ENCODE measurements around the gene GASK1A.

The GASK1A gene

DNA sequence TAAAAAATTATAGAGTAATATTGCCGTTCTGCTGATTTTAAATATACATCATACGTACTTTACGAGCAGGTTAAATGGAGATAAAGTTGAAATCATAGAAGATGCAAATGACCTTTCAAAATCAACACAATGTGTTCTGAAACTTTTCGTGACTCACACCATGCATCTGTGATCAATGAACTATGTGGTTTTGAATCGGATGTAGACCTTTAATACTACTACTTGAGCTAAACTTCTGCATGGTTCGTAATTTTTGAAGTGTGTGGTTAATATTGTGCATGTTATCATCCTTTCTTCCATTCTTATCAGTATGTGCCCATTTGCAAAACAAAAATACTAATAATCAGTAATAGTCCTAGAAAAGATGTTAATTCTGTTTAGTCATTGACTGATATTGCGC is 58.9 kb downstream of the GASK1A start:
- TF ChIP-seq EZH2 (IDR thresholded peaks at IDR 0.05; ENCODE audit: borderline replicate concordance, low read depth, low read length, severe bottlenecking) = no peak
- TF ChIP-seq, protein P1, sequence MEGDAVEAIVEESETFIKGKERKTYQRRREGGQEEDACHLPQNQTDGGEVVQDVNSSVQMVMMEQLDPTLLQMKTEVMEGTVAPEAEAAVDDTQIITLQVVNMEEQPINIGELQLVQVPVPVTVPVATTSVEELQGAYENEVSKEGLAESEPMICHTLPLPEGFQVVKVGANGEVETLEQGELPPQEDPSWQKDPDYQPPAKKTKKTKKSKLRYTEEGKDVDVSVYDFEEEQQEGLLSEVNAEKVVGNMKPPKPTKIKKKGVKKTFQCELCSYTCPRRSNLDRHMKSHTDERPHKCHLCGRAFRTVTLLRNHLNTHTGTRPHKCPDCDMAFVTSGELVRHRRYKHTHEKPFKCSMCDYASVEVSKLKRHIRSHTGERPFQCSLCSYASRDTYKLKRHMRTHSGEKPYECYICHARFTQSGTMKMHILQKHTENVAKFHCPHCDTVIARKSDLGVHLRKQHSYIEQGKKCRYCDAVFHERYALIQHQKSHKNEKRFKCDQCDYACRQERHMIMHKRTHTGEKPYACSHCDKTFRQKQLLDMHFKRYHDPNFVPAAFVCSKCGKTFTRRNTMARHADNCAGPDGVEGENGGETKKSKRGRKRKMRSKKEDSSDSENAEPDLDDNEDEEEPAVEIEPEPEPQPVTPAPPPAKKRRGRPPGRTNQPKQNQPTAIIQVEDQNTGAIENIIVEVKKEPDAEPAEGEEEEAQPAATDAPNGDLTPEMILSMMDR (IDR thresholded peaks at IDR 0.05; ENCODE audit: borderline replicate concordance, extremely low read depth, low read length, poor library complexity, severe bottlenecking) = no peak
- H3K79me2 ChIP-seq (ENCODE audit: insufficient read depth, low read length) = no peaks in the 10 kb centered on the region
- no peak for DNase-seq
- no peaks in the 10 kb centered on the region for H3K9me3 ChIP-seq (ENCODE audit: insufficient read depth, low read length, severe bottlenecking)
- H3K27me3 ChIP-seq (ENCODE audit: insufficient read depth, low read length, poor library complexity) = no peaks in the 10 kb centered on the region
- H2AFZ ChIP-seq (ENCODE audit: low read depth, low read length) = no peak overlapping the region
- H3K4me2 ChIP-seq (ENCODE audit: insufficient read depth, low read length) = no peak overlapping the region
- no peaks in the 10 kb centered on the region for H4K20me1 ChIP-seq (ENCODE audit: insufficient read depth, low read length)
- no peaks in the 10 kb centered on the region for H3K36me3 ChIP-seq (ENCODE audit: insufficient read depth, low read length)
- no peak overlapping the region for H3K4me3 ChIP-seq (ENCODE audit: low read depth in 1 of 2, low read length in 2 of 2)
- H3K9ac ChIP-seq (ENCODE audit: low read depth, low read length) = no peak overlapping the region
- no peaks in the 10 kb centered on the region for H3K4me1 ChIP-seq (ENCODE audit: insufficient read depth, low read length)
- H3K27ac ChIP-seq (ENCODE audit: low read length) = no peak overlapping the region
- no peak for ATAC-seq (ENCODE audit: insufficient read depth, low read depth)

DNA sequence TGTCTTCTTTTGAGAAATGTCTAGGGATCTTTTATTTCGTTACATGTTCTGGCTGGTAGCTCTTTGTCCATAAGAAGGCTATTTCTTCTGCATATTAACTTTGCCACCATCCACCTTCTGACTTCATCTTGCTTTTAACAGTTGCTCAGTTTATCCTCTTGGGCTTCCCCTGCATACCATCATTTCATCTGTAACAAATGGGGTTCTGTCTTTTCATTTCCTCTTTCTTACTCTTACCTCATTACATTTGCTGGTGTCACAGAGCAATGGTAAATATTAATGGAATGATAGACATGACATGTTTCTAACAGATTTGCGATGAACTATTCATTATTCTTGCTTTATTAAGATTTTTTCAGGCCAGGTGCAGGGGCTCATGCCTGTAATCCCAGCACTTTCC is 62.4 kb downstream of the GASK1A start:
- TF ChIP-seq EZH2 (IDR thresholded peaks at IDR 0.05; ENCODE audit: borderline replicate concordance, low read depth, low read length, severe bottlenecking) = no peak
- TF ChIP-seq, protein P1 (IDR thresholded peaks at IDR 0.05; ENCODE audit: borderline replicate concordance, extremely low read depth, low read length, poor library complexity, severe bottlenecking) = no peak
- no peak overlapping the region for H3K27ac ChIP-seq (ENCODE audit: low read length)
- no peak for ATAC-seq (ENCODE audit: insufficient read depth, low read depth)
- no peak overlapping the region for H3K4me2 ChIP-seq (ENCODE audit: insufficient read depth, low read length)
- H3K4me3 ChIP-seq (ENCODE audit: low read depth in 1 of 2, low read length in 2 of 2) = no peak overlapping the region
- no peak for DNase-seq
- no peaks in the 10 kb centered on the region for H4K20me1 ChIP-seq (ENCODE audit: insufficient read depth, low read length)
- no peak overlapping the region for H3K9ac ChIP-seq (ENCODE audit: low read depth, low read length)
- H3K79me2 ChIP-seq (ENCODE audit: insufficient read depth, low read length) = no peaks in the 10 kb centered on the region
- no peaks in the 10 kb centered on the region for H3K27me3 ChIP-seq (ENCODE audit: insufficient read depth, low read length, poor library complexity)
- H2AFZ ChIP-seq (ENCODE audit: low read depth, low read length) = no peak overlapping the region
- no peaks in the 10 kb centered on the region for H3K36me3 ChIP-seq (ENCODE audit: insufficient read depth, low read length)
- H3K4me1 ChIP-seq (ENCODE audit: insufficient read depth, low read length) = no peaks in the 10 kb centered on the region
- peaks cover 17% of the 10 kb centered on the region for H3K9me3 ChIP-seq (ENCODE audit: insufficient read depth, low read length, severe bottlenecking)

DNA sequence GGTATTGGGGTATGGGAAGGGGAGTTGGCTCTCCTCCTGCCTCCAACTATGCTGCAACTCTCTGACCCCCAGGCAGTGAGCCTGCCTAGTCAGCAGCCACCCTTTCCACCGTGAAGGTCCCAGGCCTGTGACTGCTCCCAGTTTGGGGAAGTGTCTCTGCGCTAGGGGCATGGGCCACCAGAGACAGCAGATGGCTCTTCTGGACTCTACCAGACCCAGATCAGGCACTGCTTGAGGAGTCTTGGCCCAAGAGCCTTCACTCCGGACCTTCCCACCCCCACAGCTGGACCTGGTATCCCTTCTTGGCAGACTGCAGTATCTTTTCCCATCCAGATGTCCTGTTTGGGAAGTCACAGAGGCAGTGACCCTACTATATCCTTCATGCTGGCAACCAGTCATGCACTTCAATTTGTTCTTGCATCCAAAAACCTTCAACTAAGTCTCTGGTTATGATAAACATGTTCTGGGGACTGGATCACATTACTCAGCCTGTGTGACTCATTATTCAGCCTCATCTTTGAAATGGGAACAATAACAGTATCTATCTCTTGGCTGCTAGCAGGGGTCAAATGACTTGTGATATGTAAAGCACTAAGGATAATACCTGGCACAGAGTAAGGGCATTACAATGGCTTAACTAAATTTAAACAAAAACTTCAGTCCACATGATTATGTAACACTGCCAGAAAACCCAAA is 64.1 kb downstream of the GASK1A start:
- Histone ChIP-seq H2AFZ (ENCODE audit: low read depth, low read length) (no peak overlapping the region), H3K9me3 (ENCODE audit: insufficient read depth, low read length, severe bottlenecking) (peaks cover 26% of the 10 kb centered on the region), H3K36me3 (ENCODE audit: insufficient read depth, low read length) (no peaks in the 10 kb centered on the region), H3K27ac (ENCODE audit: low read length) (no peak overlapping the region), H4K20me1 (ENCODE audit: insufficient read depth, low read length) (no peaks in the 10 kb centered on the region), H3K79me2 (ENCODE audit: insufficient read depth, low read length) (no peaks in the 10 kb centered on the region), H3K27me3 (ENCODE audit: insufficient read depth, low read length, poor library complexity) (no peaks in the 10 kb centered on the region), H3K9ac (ENCODE audit: low read depth, low read length) (no peak overlapping the region), H3K4me2 (ENCODE audit: insufficient read depth, low read length) (no peak overlapping the region), H3K4me1 (ENCODE audit: insufficient read depth, low read length) (no peaks in the 10 kb centered on the region), H3K4me3 (ENCODE audit: low read depth in 1 of 2, low read length in 2 of 2) (no peak overlapping the region)
- ATAC-seq (ENCODE audit: insufficient read depth, low read depth) (no peak), DNase-seq (no peak)
- TF ChIP-seq, protein P1 (IDR thresholded peaks at IDR 0.05; ENCODE audit: borderline replicate concordance, extremely low read depth, low read length, poor library complexity, severe bottlenecking) = no peak
- TF ChIP-seq EZH2 (IDR thresholded peaks at IDR 0.05; ENCODE audit: borderline replicate concordance, low read depth, low read length, severe bottlenecking) = no peak
